Measurements from ENCODE around the gene CYSTM1. TPM values are rescaled to one million over a fixed set of nuclear protein-coding genes. Genes with fewer than 3 reads are reported as not detected.
A peak's percentile ranks its signal among the peaks of the same experiment; 100 is the strongest.

The CYSTM1 gene
- total RNA-seq, 2 donors from 2014 or later = 56.8 to 97.2 TPM

- Histone ChIP-seq H3K27ac (no peak overlapping the region), H3K4me1 (peaks cover 79% of the 10 kb centered on the region)
- ATAC-seq = no peak
Measured at GRCh38 chr5:140189977-140190871, 15.2 kb downstream of the CYSTM1 start.

GRCh38 chr5:140190872-140191218 is 15.9 kb downstream of the CYSTM1 start:
- no peak for TF ChIP-seq POLR2A (IDR thresholded peaks at IDR 0.05)
- TF ChIP-seq CTCF (IDR thresholded peaks at IDR 0.05) = no peak
- H3K36me3 ChIP-seq (replicated peaks in 1 of 2; ENCODE audit: insufficient read depth in 1 of 2, low read depth in 2 of 2) = no peaks in the 10 kb centered on the region
- intact Hi-C loops (cut with DNase I) = no loop called here
- ATAC-seq = no peak
- peaks cover 76% of the 10 kb centered on the region for H3K4me1 ChIP-seq
- 0 to 13% methylated on average over 1 of the region's 1 CpG for WGBS, 2 donors
- no peak overlapping the region for H3K27ac ChIP-seq
- no peak for DNase-seq
- no peaks in the 10 kb centered on the region for H3K9me3 ChIP-seq
- no peaks in the 10 kb centered on the region for H3K27me3 ChIP-seq
- H3K4me3 ChIP-seq = no peak overlapping the region

More at GRCh38 chr5:140189977-140190871, 15.2 kb downstream of the CYSTM1 start:
- intact Hi-C loops (cut with DNase I) = no loop called here
- no peak overlapping the region for H3K4me3 ChIP-seq
- WGBS, 2 donors = 47 to 61% methylated on average over 3 of the region's 3 CpGs
- H3K36me3 ChIP-seq (replicated peaks in 1 of 2; ENCODE audit: insufficient read depth in 1 of 2, low read depth in 2 of 2) = no peaks in the 10 kb centered on the region
- H3K27me3 ChIP-seq = no peaks in the 10 kb centered on the region
- no peak for TF ChIP-seq CTCF (IDR thresholded peaks at IDR 0.05)
- no peak for TF ChIP-seq POLR2A (IDR thresholded peaks at IDR 0.05)
- DNase-seq = no peak
- no peaks in the 10 kb centered on the region for H3K9me3 ChIP-seq

GRCh38 chr5:140192715-140193430 is 17.9 kb downstream of the CYSTM1 start:
- H3K27me3 ChIP-seq = no peaks in the 10 kb centered on the region
- 77 to 78% methylated on average over 5 of the region's 5 CpGs for WGBS, 2 donors
- H3K4me1 ChIP-seq = peaks cover 75% of the 10 kb centered on the region
- no peak for DNase-seq
- TF ChIP-seq POLR2A (IDR thresholded peaks at IDR 0.05) (no peak), CTCF (IDR thresholded peaks at IDR 0.05) (no peak)
- no peaks in the 10 kb centered on the region for H3K36me3 ChIP-seq (replicated peaks in 1 of 2; ENCODE audit: insufficient read depth in 1 of 2, low read depth in 2 of 2)
- peak overlapping the region in 3 of 4 donors; percentile 16 to 32 (median 32) for H3K27ac ChIP-seq
- no peaks in the 10 kb centered on the region for H3K9me3 ChIP-seq
- no peak for ATAC-seq
- H3K4me3 ChIP-seq = no peak overlapping the region
- intact Hi-C loops (cut with DNase I) = no loop called here

GRCh38 chr5:140194662-140195061 is 19.7 kb downstream of the CYSTM1 start:
- TF ChIP-seq POLR2A (IDR thresholded peaks at IDR 0.05) = no peak
- TF ChIP-seq CTCF (IDR thresholded peaks at IDR 0.05) = no peak
- Histone ChIP-seq H3K27me3 (no peaks in the 10 kb centered on the region), H3K27ac (peak overlapping the region in 2 of 4 donors; percentile 28 to 32), H3K4me1 (peaks cover 80% of the 10 kb centered on the region), H3K36me3 (replicated peaks in 1 of 2; ENCODE audit: insufficient read depth in 1 of 2, low read depth in 2 of 2) (no peaks in the 10 kb centered on the region), H3K4me3 (no peak overlapping the region), H3K9me3 (no peaks in the 10 kb centered on the region)
- intact Hi-C loops (cut with DNase I) = no loop called here
- 38 to 39% methylated on average over 2 of the region's 2 CpGs for WGBS, 2 donors
- ATAC-seq (no peak), DNase-seq (no peak)

Data from body of pancreas (tissue), 4 donors.